ENCODE results near the gene CLDN1. TPM values are rescaled to one million over a fixed set of nuclear protein-coding genes. Genes with fewer than 3 reads are reported as not detected.

Gene CLDN1
- total and polyA plus RNA-seq, 12 donors = 0.10 to 0.78 (median 0.17) TPM; not detected in 2

- no peaks in the 10 kb centered on the region for H3K36me3 ChIP-seq
- no peak overlapping the region for H3K27ac ChIP-seq
- H3K4me1 ChIP-seq = peaks cover 0 to 25% (median 12%) of the 10 kb centered on the region in 9 donors
- no peak overlapping the region for H3K4me3 ChIP-seq
- WGBS, 2 donors = 81 to 93% methylated on average over 1 of the region's 1 CpG
- no peaks in the 10 kb centered on the region for H3K9me3 ChIP-seq
- ATAC-seq = no peak
- H3K27me3 ChIP-seq = peaks cover 0 to 22% (median 11%) of the 10 kb centered on the region in 7 donors
- no peak for TF ChIP-seq CTCF (IDR thresholded peaks at IDR 0.05)
- intact Hi-C loops (cut with DNase I) = loop anchor here in 5 of 10 donors (2.0 to 10.0 kb wide), 4 partner anchors 96 to 363 kb away; no protein-coding TSS in a partner anchor
- DNase-seq = no peak
Observed at GRCh38 chr3:190325923-190326322, 3.7 kb upstream of the CLDN1 start.

- H3K36me3 ChIP-seq = no peaks in the 10 kb centered on the region
- no peaks in the 10 kb centered on the region for H3K9me3 ChIP-seq
- TF ChIP-seq CTCF (IDR thresholded peaks at IDR 0.05) = no peak
- 40 to 49% methylated on average over 8 of the region's 8 CpGs for WGBS, 2 donors
- DNase-seq (peak in 1 of 2 donors; percentile 10), ATAC-seq (peak in 4 of 8 donors; percentile 41 to 48 (median 44))
- intact Hi-C loops (cut with DNase I) = loop anchor here in 9 of 10 donors (2.0 to 10.0 kb wide), 7 partner anchors 96 to 361 kb away; no protein-coding TSS in a partner anchor
- H3K27ac ChIP-seq = no peak overlapping the region
- H3K4me3 ChIP-seq = peak overlapping the region in 6 of 10 donors; percentile 4 to 68 (median 32)
- H3K4me1 ChIP-seq = peaks cover 0 to 25% (median 12%) of the 10 kb centered on the region in 9 donors
- H3K27me3 ChIP-seq = peaks cover 0 to 33% (median 13%) of the 10 kb centered on the region in 7 donors
Observed at GRCh38 chr3:190323246-190323626, 990 bp upstream of the CLDN1 start.

- 7 to 11% methylated on average over 12 of the region's 12 CpGs for WGBS, 2 donors
Observed at GRCh38 chr3:190322604-190323245, 479 bp upstream of the CLDN1 start.

More at GRCh38 chr3:190322604-190323245, 479 bp upstream of the CLDN1 start:
- peak in 3 of 8 donors; percentile 11 to 20 (median 14) for ATAC-seq
- TF ChIP-seq CTCF (IDR thresholded peaks at IDR 0.05) = peak in 3 of 9 donors; percentile 5 to 25 (median 9)
- Histone ChIP-seq H3K4me3 (peak overlapping the region in 9 of 10 donors; percentile 38 to 68 (median 58)), H3K9me3 (no peaks in the 10 kb centered on the region), H3K27ac (no peak overlapping the region), H3K27me3 (peaks cover 0 to 33% (median 13%) of the 10 kb centered on the region in 7 donors), H3K4me1 (peaks cover 0 to 25% (median 12%) of the 10 kb centered on the region in 9 donors), H3K36me3 (no peaks in the 10 kb centered on the region)
- no peak for DNase-seq
- intact Hi-C loops (cut with DNase I) = loop anchor here in 9 of 10 donors (1.0 to 10.0 kb wide), 9 partner anchors 95 to 361 kb away; no protein-coding TSS in a partner anchor
